ENCODE data around the gene CWC25.
A peak's percentile ranks its signal among the peaks of the same experiment; 100 is the strongest.

Gene CWC25

GRCh38 chr17:38773258-38773657, 51.9 kb downstream of the CWC25 start:
- Mint-ChIP-seq H3K27ac (peak overlapping the region; percentile 52), H3K36me3 (peaks cover 7% of the 10 kb centered on the region), H3K27me3 (no peaks in the 10 kb centered on the region), H3K4me1 (no peaks in the 10 kb centered on the region), H3K9me3 (no peaks in the 10 kb centered on the region), H3K4me3 (no peak overlapping the region)

DNA sequence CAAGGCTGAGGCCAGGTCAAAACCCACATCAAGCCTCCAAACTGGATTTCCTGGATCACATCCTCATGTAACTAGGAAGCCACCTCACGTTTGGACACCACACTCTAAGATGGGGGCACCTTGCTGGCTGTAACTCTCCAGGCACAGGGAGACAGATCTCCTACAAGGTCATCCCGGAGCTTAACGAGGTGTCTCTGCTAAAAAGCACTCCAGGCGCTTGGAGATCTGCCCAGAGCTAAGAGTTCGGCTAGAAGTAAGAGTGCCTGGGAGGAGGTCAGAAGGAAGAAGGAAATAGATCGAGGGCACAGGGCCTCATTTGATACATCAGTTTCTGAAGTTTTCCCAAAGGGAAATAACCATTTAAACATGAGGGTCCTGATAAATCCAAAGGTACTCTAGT, 56.7 kb downstream of the CWC25 start:
- Mint-ChIP-seq H3K4me1 (no peaks in the 10 kb centered on the region), H3K36me3 (peaks cover 15% of the 10 kb centered on the region), H3K9me3 (no peaks in the 10 kb centered on the region), H3K27ac (no peak overlapping the region), H3K4me3 (no peak overlapping the region), H3K27me3 (no peaks in the 10 kb centered on the region)

DNA sequence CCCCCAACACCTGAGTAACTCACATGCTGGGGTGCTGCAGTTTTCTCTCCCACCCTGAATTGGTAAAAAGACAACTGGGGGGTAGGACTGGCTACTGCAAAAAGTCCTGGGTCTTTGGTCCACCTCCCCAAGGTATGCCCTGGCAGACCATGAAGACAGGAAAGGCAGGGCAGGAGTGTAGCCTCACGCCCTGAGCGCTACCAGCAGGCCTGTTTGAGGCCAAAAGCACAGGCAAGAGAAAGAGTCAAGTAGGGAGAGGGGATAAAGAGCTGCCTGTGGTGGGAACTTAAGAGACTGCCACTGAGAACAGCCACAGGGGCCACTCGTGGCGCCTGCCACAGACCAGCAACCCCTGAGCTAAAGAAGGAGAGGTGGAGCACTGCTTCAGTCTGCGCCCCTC, 58.8 kb downstream of the CWC25 start:
- Mint-ChIP-seq H3K36me3 (peaks cover 17% of the 10 kb centered on the region), H3K9me3 (no peaks in the 10 kb centered on the region), H3K4me1 (peaks cover 5% of the 10 kb centered on the region), H3K27me3 (no peaks in the 10 kb centered on the region), H3K27ac (peak overlapping the region; percentile 26), H3K4me3 (no peak overlapping the region)

- Mint-ChIP-seq H3K9me3 (no peaks in the 10 kb centered on the region), H3K27ac (peak overlapping the region; percentile 51), H3K36me3 (peaks cover 17% of the 10 kb centered on the region), H3K4me1 (peaks cover 13% of the 10 kb centered on the region), H3K4me3 (no peak overlapping the region), H3K27me3 (no peaks in the 10 kb centered on the region)
Measured at GRCh38 chr17:38762231-38762630, 62.9 kb downstream of the CWC25 start.

DNA sequence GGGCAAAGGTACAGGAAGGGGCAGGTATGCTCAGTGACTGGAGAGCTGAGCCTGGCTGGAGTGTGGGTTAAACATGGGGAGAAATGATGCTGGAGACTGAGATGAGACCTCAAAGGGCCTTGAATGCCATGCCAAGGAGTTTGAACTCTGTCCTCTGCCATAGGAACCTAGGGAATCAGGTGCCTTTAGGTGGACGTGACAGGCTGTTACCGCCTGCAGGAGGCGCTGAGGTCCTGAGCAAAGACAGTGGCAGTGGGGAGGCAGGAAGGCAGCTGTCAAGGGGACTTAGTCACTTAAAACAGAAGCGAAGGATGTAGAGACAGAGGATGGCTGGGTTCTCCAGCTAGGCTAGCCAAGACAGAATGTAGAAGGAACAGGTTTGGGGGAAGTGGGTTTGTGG, 63.5 kb downstream of the CWC25 start:
- Mint-ChIP-seq H3K4me3 (no peak overlapping the region), H3K36me3 (peaks cover 17% of the 10 kb centered on the region), H3K27me3 (no peaks in the 10 kb centered on the region), H3K4me1 (peaks cover 13% of the 10 kb centered on the region), H3K9me3 (no peaks in the 10 kb centered on the region), H3K27ac (peak overlapping the region; percentile 75)

GRCh38 chr17:38753071-38753506, 72.0 kb downstream of the CWC25 start:
- H3K4me1 Mint-ChIP-seq: peaks cover 40% of the 10 kb centered on the region
- H3K27ac Mint-ChIP-seq: peak overlapping the region; percentile 100
- H3K9me3 Mint-ChIP-seq: no peaks in the 10 kb centered on the region
- peak overlapping the region; percentile 98 for H3K4me3 Mint-ChIP-seq
- peaks cover 6% of the 10 kb centered on the region for H3K27me3 Mint-ChIP-seq
- H3K36me3 Mint-ChIP-seq: peaks cover 13% of the 10 kb centered on the region

DNA sequence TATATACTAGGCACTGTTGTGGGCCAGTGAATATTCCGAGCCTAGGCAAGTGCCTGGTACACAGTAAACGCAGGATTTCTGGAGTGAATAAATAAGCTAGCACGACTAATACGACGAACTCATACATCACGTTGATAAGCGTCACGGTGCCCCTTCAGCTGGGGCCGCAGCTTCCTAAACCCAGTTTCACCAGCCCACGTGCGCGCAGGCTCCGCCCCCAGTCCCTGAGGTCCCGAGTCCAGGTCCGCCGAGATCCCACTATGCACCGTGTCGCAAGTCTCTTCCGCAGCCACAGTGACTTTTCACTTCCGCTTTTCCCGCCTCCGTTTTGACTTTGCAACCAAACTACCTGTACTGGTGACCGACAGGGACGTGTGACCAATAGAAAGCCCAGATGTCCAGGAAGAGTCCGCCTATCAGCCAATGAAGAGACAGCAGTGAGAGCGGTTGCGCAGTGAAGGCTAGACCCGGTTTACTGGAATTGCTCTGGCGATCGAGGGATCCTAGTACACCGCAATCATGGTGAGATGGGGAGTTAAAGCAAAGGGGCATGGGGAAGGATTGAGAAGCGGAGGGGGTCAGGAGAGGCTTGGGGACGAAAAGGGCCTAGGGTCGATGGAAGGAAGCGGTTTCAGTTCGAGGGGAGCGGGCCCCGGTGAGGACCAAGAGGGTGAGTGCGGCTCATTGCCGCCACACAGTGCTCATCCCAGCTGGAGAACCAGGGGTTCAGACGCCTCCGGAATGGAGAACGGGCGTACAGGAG, 72.6 kb downstream of the CWC25 start, which contains the start of gene PSMB3:
Gene PSMB3 (plus strand): TSS at position 434 of the 763 bp plus-strand sequence. CDS start 86 bp downstream, at position 520.
- Mint-ChIP-seq H3K36me3 (peaks cover 13% of the 10 kb centered on the region), H3K4me3 (peak within 1 kb of the TSS; percentile 98), H3K27me3 (peaks cover 8% of the 10 kb centered on the region), H3K9me3 (no peaks in the 10 kb centered on the region), H3K27ac (peak within 1 kb of the TSS; percentile 100), H3K4me1 (peaks cover 40% of the 10 kb centered on the region)

DNA sequence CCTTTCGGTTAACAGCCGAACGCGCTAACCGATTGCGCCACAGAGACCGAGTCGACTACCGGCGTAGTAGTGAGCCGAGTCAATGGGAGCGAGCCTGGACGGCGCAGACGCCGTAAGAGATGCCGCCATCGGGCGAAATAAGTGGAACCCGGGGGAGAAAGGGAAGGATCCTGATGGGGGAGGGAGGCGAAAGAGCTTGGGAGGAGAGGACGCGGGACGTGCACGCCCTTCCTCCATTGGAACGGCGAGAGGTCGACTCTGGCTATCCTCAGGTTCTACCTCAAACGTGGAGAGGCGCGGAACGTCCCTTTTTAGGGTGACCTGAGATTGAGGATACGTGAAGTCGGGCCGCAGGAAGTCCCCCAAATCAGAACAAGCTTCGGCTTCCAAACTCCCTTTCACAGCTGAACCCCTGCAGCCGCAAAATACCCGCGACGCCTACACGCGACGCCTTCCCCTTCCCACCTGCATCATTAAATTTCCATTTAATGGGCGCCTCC, 73.3 kb downstream of the CWC25 start:
- H3K4me3 Mint-ChIP-seq: peak overlapping the region; percentile 98
- peak overlapping the region; percentile 100 for H3K27ac Mint-ChIP-seq
- H3K4me1 Mint-ChIP-seq: peaks cover 41% of the 10 kb centered on the region
- H3K27me3 Mint-ChIP-seq: peaks cover 9% of the 10 kb centered on the region
- H3K9me3 Mint-ChIP-seq: no peaks in the 10 kb centered on the region
- H3K36me3 Mint-ChIP-seq: peaks cover 13% of the 10 kb centered on the region

DNA sequence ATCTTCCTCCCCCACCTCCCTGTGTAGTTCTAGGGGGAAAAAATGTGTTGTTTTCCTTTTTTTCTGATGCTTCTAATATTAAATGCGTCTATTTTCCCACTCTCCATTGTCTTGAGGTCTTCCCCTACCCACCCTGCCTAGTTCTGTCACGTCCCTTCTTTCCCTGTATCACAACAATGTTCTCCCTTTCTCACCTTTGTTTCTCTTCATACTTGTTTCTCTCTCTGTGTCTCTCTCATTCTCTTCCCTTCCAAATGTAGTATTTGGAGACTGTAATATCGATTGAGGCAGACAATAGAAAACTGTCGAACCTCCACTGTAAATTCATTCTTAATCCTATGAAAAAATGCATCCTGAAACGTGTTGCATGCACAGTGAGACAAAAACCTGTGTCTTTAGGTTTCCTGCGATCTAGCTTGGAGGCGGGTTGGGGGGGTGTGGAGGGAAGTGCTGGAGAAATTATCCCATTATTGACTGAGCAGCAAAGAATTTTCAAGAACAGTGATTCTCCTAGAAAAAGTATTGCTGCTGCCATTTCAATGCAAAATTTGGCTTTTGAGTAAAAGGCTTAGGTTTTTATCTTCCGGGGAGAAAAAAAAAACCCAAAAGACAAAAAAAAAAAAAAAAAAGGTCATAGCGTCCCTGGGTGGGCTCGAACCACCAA, 73.8 kb downstream of the CWC25 start:
- peaks cover 13% of the 10 kb centered on the region for H3K27me3 Mint-ChIP-seq
- H3K36me3 Mint-ChIP-seq: peaks cover 13% of the 10 kb centered on the region
- peaks cover 47% of the 10 kb centered on the region for H3K4me1 Mint-ChIP-seq
- H3K9me3 Mint-ChIP-seq: no peaks in the 10 kb centered on the region
- H3K4me3 Mint-ChIP-seq: peak overlapping the region; percentile 98
- H3K27ac Mint-ChIP-seq: peak overlapping the region; percentile 100
